WI38 (cell line): Measurements from ENCODE around the gene RSL1D1.

Experiments used
- H3K4me3 ChIP-seq: 2 replicates; pipeline ENCODE4 v1.5.1; 2011; ENCODE audit warnings: low read depth, mild to moderate bottlenecking, control low read depth, low read length
- CTCF ChIP-seq: IDR thresholded peaks from 2 replicates; pipeline ENCODE4 v1.5.1; 2012; ENCODE audit warnings: low read depth, mild to moderate bottlenecking, control low read depth, low read length

RSL1D1 gene

GRCh38 chr16:11844499-11844898 is 6.8 kb downstream of the RSL1D1 start:
- H3K4me3 ChIP-seq, result no peak overlapping the region
- no peak for TF ChIP-seq CTCF

- no peak for TF ChIP-seq CTCF
- H3K4me3 ChIP-seq, result no peak overlapping the region
Measured at GRCh38 chr16:11843861-11844260, 7.5 kb downstream of the RSL1D1 start.

- TF ChIP-seq CTCF, result no peak
- H3K4me3 ChIP-seq, result no peak overlapping the region
Measured at GRCh38 chr16:11843206-11843605, 8.1 kb downstream of the RSL1D1 start.

- H3K4me3 ChIP-seq, result no peak overlapping the region
- no peak for TF ChIP-seq CTCF
Measured at GRCh38 chr16:11841026-11841425, 10.3 kb downstream of the RSL1D1 start.

GRCh38 chr16:11836650-11837244 is 14.6 kb downstream of the RSL1D1 start:
- no peak overlapping the region for H3K4me3 ChIP-seq
- no peak for TF ChIP-seq CTCF

- no peak overlapping the region for H3K4me3 ChIP-seq
- TF ChIP-seq CTCF, result no peak
Measured at GRCh38 chr16:11835891-11836649, 15.3 kb downstream of the RSL1D1 start.

GRCh38 chr16:11835309-11835708 is 16.0 kb downstream of the RSL1D1 start:
- TF ChIP-seq CTCF, result no peak

More at GRCh38 chr16:11835309-11835708, 16.0 kb downstream of the RSL1D1 start:
- H3K4me3 ChIP-seq, result no peak overlapping the region
